H1 (cell line): ENCODE data around the gene LYRM7. TPM values are rescaled to one million over a fixed set of nuclear protein-coding genes. Genes with fewer than 3 reads are reported as not detected.

Experiments
- CTCF ChIA-PET: fragments of 300-600 bp; sonication (Branson Sonifier 250); formaldehyde crosslinking; loops from one replicate; lab custom pipeline; 2021; ENCODE audit not compliant: partially characterized antibody; lab: Charles Lee
- POLR2A ChIA-PET: fragments of 300-600 bp; sonication (Branson Sonifier 250); formaldehyde crosslinking; loops from one replicate; lab custom pipeline; 2021; ENCODE audit warnings: inconsistent platforms; ENCODE audit not compliant: partially characterized antibody; lab: Charles Lee
- DNase-seq, 2 experiments: peaks; one replicate each; pipeline versions ENCODE4 v3.0.0 to v3.0.0-alpha.2; 2010 to 2022; ENCODE audit warnings: low spot score in 2 of 2, low read depth in 1 of 2, mixed read lengths in 1 of 2
- FAIRE-seq: peaks from 2 replicates; lab custom pipeline; 2011; peaks lifted over from hg19 to GRCh38; lab: Jason Lieb, UNC
- H2AFZ ChIP-seq: 2 replicates; pipeline ENCODE4 v1.8.1; 2012; ENCODE audit warnings: low read length, inconsistent platforms
- H2AK5ac ChIP-seq: 2 replicates; pipeline ENCODE4 v1.6.1; 2013; ENCODE audit warnings: low read depth, low read length
- H2BK120ac ChIP-seq: replicated peaks from 2 replicates; pipeline ENCODE3; 2013; ENCODE audit warnings: low read depth, low read length, inconsistent platforms
- H2BK12ac ChIP-seq: 2 replicates; pipeline ENCODE4 v1.6.1; 2013; ENCODE audit warnings: low read depth, low read length
- H2BK15ac ChIP-seq: 2 replicates; pipeline ENCODE4 v1.6.1; 2013; ENCODE audit warnings: low read length
- H2BK20ac ChIP-seq: 2 replicates; pipeline ENCODE4 v1.6.1; 2013; ENCODE audit warnings: low read length
- H2BK5ac ChIP-seq: 2 replicates; pipeline ENCODE4 v1.6.1; 2013; ENCODE audit warnings: low read depth, low read length
- H3K14ac ChIP-seq: 2 replicates; pipeline ENCODE4 v1.6.1; 2013; ENCODE audit warnings: inconsistent platforms; ENCODE audit not compliant: insufficient read length
- H3K18ac ChIP-seq: 2 replicates; pipeline ENCODE4 v1.6.1; 2013; ENCODE audit warnings: low read length; ENCODE audit errors: extremely low read depth
- H3K23ac ChIP-seq: 2 replicates; pipeline ENCODE4 v1.6.1; 2013; ENCODE audit warnings: inconsistent platforms; ENCODE audit not compliant: insufficient read length
- H3K23me2 ChIP-seq: 2 replicates; pipeline ENCODE4 v1.6.1; 2013; ENCODE audit warnings: low read depth, low read length
- H3K27ac ChIP-seq: 2 replicates; pipeline ENCODE4 v1.6.1; 2011; ENCODE audit warnings: low read depth, low read length, inconsistent platforms
- H3K27me3 ChIP-seq, 4 experiments: replicated peaks in 1 of 4; 1 replicate in 1 of 4; 2 replicates in 3 of 4; pipeline versions ENCODE4 v1.6.1 to v1.8.1; 2011 to 2013; ENCODE audit warnings: low read length in 3 of 4, mild to moderate bottlenecking in 3 of 4, inconsistent platforms in 2 of 4, mixed read lengths in 2 of 4, moderate library complexity in 1 of 4; ENCODE audit not compliant: control insufficient read depth in 3 of 4, insufficient read depth in 3 of 4; ENCODE audit errors: extremely low read depth in 1 of 4
- H3K36me3 ChIP-seq, 4 experiments: 2 replicates each; pipeline versions ENCODE4 v1.6.1 to v1.8.1; 2011 to 2013; ENCODE audit warnings: mild to moderate bottlenecking in 4 of 4, low read length in 3 of 4, moderate library complexity in 2 of 4, control low read depth in 1 of 4, inconsistent platforms in 1 of 4; ENCODE audit not compliant: insufficient read depth in 4 of 4, control insufficient read depth in 2 of 4
- H3K4ac ChIP-seq: replicated peaks from 2 replicates; pipeline ENCODE3; 2013; ENCODE audit warnings: low read length, low read depth, mixed read lengths, inconsistent platforms; ENCODE audit not compliant: insufficient read length
- H3K4me1 ChIP-seq, 4 experiments: replicated peaks in 1 of 4; 1 replicate in 1 of 4; 2 replicates in 3 of 4; pipeline versions ENCODE4 v1.6.1 to v1.8.1; 2011 to 2013; ENCODE audit warnings: low read length in 3 of 4, inconsistent platforms in 2 of 4, mixed read lengths in 1 of 4; ENCODE audit not compliant: insufficient read depth in 4 of 4, control insufficient read depth in 3 of 4
- H3K4me2 ChIP-seq, 2 experiments: 2 replicates each; pipeline versions ENCODE4 v1.6.1 to v1.8.1; 2011 to 2013; ENCODE audit warnings: low read depth in 2 of 2, low read length in 2 of 2, control low read depth in 1 of 2, inconsistent platforms in 1 of 2, mild to moderate bottlenecking in 1 of 2; ENCODE audit not compliant: insufficient read depth in 1 of 2
- H3K4me3 ChIP-seq, 4 experiments: fragments of 200-600, 300-600 bp in 1 of 4; sonication (generic), shearing (Covaris generic), sonication (Bioruptor Twin) in 1 of 4; 2 replicates each; pipeline versions ENCODE4 v1.5.1 to v1.8.1; 2011 to 2016; ENCODE audit warnings: low read length in 4 of 4, low read depth in 3 of 4, control low read depth in 2 of 4, inconsistent platforms in 2 of 4, mild to moderate bottlenecking in 2 of 4, mixed read lengths in 1 of 4, moderate library complexity in 1 of 4; ENCODE audit not compliant: insufficient read depth in 2 of 4; ENCODE audit errors: extremely low read depth in 1 of 4
- H3K56ac ChIP-seq: replicated peaks from 2 replicates; pipeline ENCODE3; 2013; ENCODE audit warnings: low read depth, mild to moderate bottlenecking, mixed read lengths, low read length, inconsistent platforms; ENCODE audit not compliant: insufficient read length
- H3K79me1 ChIP-seq: 2 replicates; pipeline ENCODE4 v1.6.1; 2013; ENCODE audit warnings: low read depth, low read length, control low read depth
- H3K79me2 ChIP-seq, 2 experiments: 2 replicates each; pipeline versions ENCODE4 v1.6.1 to v1.8.1; 2012 to 2013; ENCODE audit warnings: low read length in 2 of 2, mild to moderate bottlenecking in 2 of 2, inconsistent platforms in 1 of 2; ENCODE audit not compliant: insufficient read depth in 2 of 2, control insufficient read depth in 1 of 2
- H3K9ac ChIP-seq, 4 experiments: replicated peaks in 1 of 4; 1 replicate in 1 of 4; 2 replicates in 3 of 4; pipeline versions ENCODE4 v1.6.1 to v1.8.1; 2011 to 2013; ENCODE audit warnings: low read depth in 3 of 4, low read length in 3 of 4, control low read depth in 2 of 4, mild to moderate bottlenecking in 2 of 4, moderate library complexity in 2 of 4, inconsistent platforms in 1 of 4; ENCODE audit errors: extremely low read depth in 1 of 4
- H3K9me3 ChIP-seq, 2 experiments: 2 replicates each; pipeline versions ENCODE4 v1.6.1 to v1.8.1; 2012 to 2013; ENCODE audit warnings: mild to moderate bottlenecking in 2 of 2, moderate library complexity in 2 of 2, control low read depth in 1 of 2, inconsistent platforms in 1 of 2, low read depth in 1 of 2, low read length in 1 of 2, mixed read lengths in 1 of 2; ENCODE audit not compliant: insufficient read depth in 2 of 2
- H4K20me1 ChIP-seq, 2 experiments: replicated peaks in 1 of 2; 2 replicates each; pipeline versions ENCODE3 to v1.8.1; 2011 to 2013; ENCODE audit warnings: inconsistent platforms in 2 of 2, low read length in 2 of 2, mild to moderate bottlenecking in 1 of 2; ENCODE audit not compliant: insufficient read depth in 2 of 2, control insufficient read depth in 1 of 2
- H4K5ac ChIP-seq: 2 replicates; pipeline ENCODE4 v1.6.1; 2013; ENCODE audit warnings: low read length, low read depth, mixed read lengths, inconsistent platforms; ENCODE audit not compliant: insufficient read length
- H4K8ac ChIP-seq: 2 replicates; pipeline ENCODE4 v1.8.0; 2013; ENCODE audit warnings: mild to moderate bottlenecking, moderate library complexity, low read length, inconsistent platforms; ENCODE audit not compliant: insufficient read depth; ENCODE audit errors: extremely low read depth
- H4K91ac ChIP-seq: replicated peaks from 2 replicates; pipeline ENCODE3; 2013; ENCODE audit warnings: low read length, mixed read lengths, inconsistent platforms; ENCODE audit not compliant: insufficient read length
- CHD2 ChIP-seq: IDR thresholded peaks from 2 replicates; pipeline ENCODE4 v1.6.1; 2012; ENCODE audit warnings: low read length, improper control_type of control experiment
- CREB1 ChIP-seq: IDR thresholded peaks from 2 replicates; pipeline ENCODE4 v1.6.1; 2012; ENCODE audit warnings: inconsistent platforms
- GABPA ChIP-seq: IDR thresholded peaks from 2 replicates; pipeline ENCODE4 v1.6.1; 2011; ENCODE audit warnings: mild to moderate bottlenecking, low read length, moderate library complexity, borderline replicate concordance; ENCODE audit not compliant: insufficient read depth
- GTF2F1 ChIP-seq: IDR thresholded peaks from 2 replicates; pipeline ENCODE4 v1.6.1; 2012; ENCODE audit warnings: low read depth, low read length, improper control_type of control experiment, borderline replicate concordance
- SAP30 ChIP-seq: fragments of 300-600 bp; sonication (generic); IDR thresholded peaks from 2 replicates; pipeline ENCODE4 v1.7.1; 2012; ENCODE audit warnings: low read length, moderate library complexity, mild to moderate bottlenecking, inconsistent platforms; ENCODE audit not compliant: insufficient read depth, insufficient replicate concordance
- SP1 ChIP-seq: IDR thresholded peaks from 2 replicates; pipeline ENCODE4 v1.6.1; 2011; ENCODE audit warnings: low read depth, low read length
- SRF ChIP-seq: IDR thresholded peaks from 2 replicates; pipeline ENCODE4 v1.6.1; 2011; ENCODE audit warnings: mild to moderate bottlenecking, low read depth, low read length, moderate library complexity
- TBP ChIP-seq: IDR thresholded peaks from 2 replicates; pipeline ENCODE4 v1.6.1; 2011; ENCODE audit warnings: low read depth, low read length, improper control_type of control experiment
- polyA plus RNA-seq, 7 experiments: library from polyadenylated mRNA; depleted of rRNA in 3 of 7; stranded (reverse) in 5 of 7; unstranded in 2 of 7; fragments of >200 nt in 5 of 7; fragments of 200-250 nt in 2 of 7; gene quantifications; 1 replicate in 5 of 7; 2 replicates in 1 of 7; 4 replicates in 1 of 7; pipeline versions ENCODE4 v1.2.1 to v1.2.3, GENCODE V29; 2011 to 2013; ENCODE audit warnings: missing spikeins in 2 of 7, mixed read lengths in 2 of 7
- total RNA-seq: library from RNA; stranded (reverse); fragmentation: NEBNext Ultra II Directional; extraction: Animal tissue kit (Norgen Biotek cat#: 25700); gene quantifications from 2 replicates; pipeline ENCODE4 v1.2.1, GENCODE V29; 2021

LYRM7 gene
- total and polyA plus RNA-seq, 2 of the 8 experiments (the other 6 are each of a cell fraction or from before 2014, with no cell fraction given), result 1.9 to 12.6 TPM

GRCh38 chr5:131182839-131183238 is 12.1 kb downstream of the LYRM7 start:
- Histone ChIP-seq H3K4me2 (no peak overlapping the region), H3K18ac (no peak overlapping the region), H4K8ac (no peak overlapping the region), H2AFZ (no peak overlapping the region), H2BK5ac (no peak overlapping the region), H3K56ac (no peak overlapping the region), H3K23me2 (no peaks in the 10 kb centered on the region), H3K27ac (no peak overlapping the region), H3K9ac (no peak overlapping the region), H3K4me1 (no peaks in the 10 kb centered on the region), H4K5ac (no peak overlapping the region), H3K14ac (no peak overlapping the region), H3K79me2 (no peaks in the 10 kb centered on the region), H3K79me1 (no peaks in the 10 kb centered on the region), H2BK120ac (no peak overlapping the region), H3K4me3 (no peak overlapping the region), H3K9me3 (no peaks in the 10 kb centered on the region), H2BK15ac (no peak overlapping the region), H3K4ac (no peak overlapping the region), H3K23ac (no peak overlapping the region), H2AK5ac (no peak overlapping the region), H4K91ac (no peak overlapping the region), H4K20me1 (no peaks in the 10 kb centered on the region), H2BK20ac (no peak overlapping the region), H3K27me3 (no peaks in the 10 kb centered on the region), H3K36me3 (no peaks in the 10 kb centered on the region; a peak in 2 of 8 replicates), H2BK12ac (no peak overlapping the region)
- FAIRE-seq, result no peak
- ChIA-PET POLR2A (no interaction called here), CTCF (interaction anchor here (0.6 kb wide), 2 partner anchors 225 to 1671 kb away, joined by 3 to 5 read pairs; no protein-coding TSS in a partner anchor)
- no peak for DNase-seq
- TF ChIP-seq GTF2F1 (no peak), CREB1 (no peak), GABPA (no peak), TBP (no peak), SP1 (no peak), CHD2 (no peak), SAP30 (no peak), SRF (no peak)
